ENCODE data around the gene PALLD.
"Not testable (repeated sequence)": the region's sequence is repeated elsewhere in the genome, so short reads cannot be mapped to it uniquely, and the experiment has no call there.

- not testable (repeated sequence) for TF ChIP-seq CTCF (IDR thresholded peaks at IDR 0.05; ENCODE audit: low read length); EZH2 (IDR thresholded peaks at IDR 0.05; ENCODE audit: borderline replicate concordance, low read length)
Observed at GRCh38 chr4:168952821-168953246, 456.0 kb downstream of the PALLD start.
